HL-60 (cell line): Measurements from ENCODE around the gene PTGR3.

ENCODE experiments used
- DNase-seq, 2 experiments: peaks; one replicate each; pipeline ENCODE4 v3.0.0-alpha.2; 2010 to 2020; ENCODE audit warnings: low read depth in 1 of 2, low spot score in 1 of 2
- H3K27ac ChIP-seq: fragments of 250-450 bp; sonication (Bioruptor Pico); replicated peaks from 2 replicates; pipeline ENCODE4 v1.5.1; 2020; ENCODE audit warnings: mild to moderate bottlenecking, moderate library complexity
- H3K27me3 ChIP-seq: fragments of 250-450 bp; sonication (Bioruptor Pico); 2 replicates; pipeline ENCODE4 v1.5.1; 2021; ENCODE audit warnings: mild to moderate bottlenecking, moderate library complexity; ENCODE audit not compliant: insufficient read depth, poor library complexity, severe bottlenecking
- H3K4me3 ChIP-seq: replicated peaks from 2 replicates; pipeline ENCODE4 v1.5.1; 2011; ENCODE audit warnings: mild to moderate bottlenecking, control low read depth, low read length; ENCODE audit not compliant: insufficient read depth
- CTCF ChIP-seq: IDR thresholded peaks from one replicate; pipeline ENCODE4 v1.5.1; 2011; ENCODE audit warnings: low read length, control low read depth, inconsistent platforms; ENCODE audit not compliant: insufficient read depth
- GABPA ChIP-seq: IDR thresholded peaks from 2 replicates; pipeline ENCODE4 v1.6.1; 2012; ENCODE audit warnings: low read depth
- POLR2AphosphoS5 ChIP-seq: IDR thresholded peaks from 2 replicates; pipeline ENCODE4 v1.6.1; 2012; ENCODE audit warnings: low read depth
- REST ChIP-seq: IDR thresholded peaks from 2 replicates; pipeline ENCODE4 v1.6.1; 2012; ENCODE audit warnings: low read depth; ENCODE audit not compliant: insufficient replicate concordance
- SPI1 ChIP-seq: IDR thresholded peaks from 2 replicates; pipeline ENCODE4 v1.6.1; 2012; ENCODE audit warnings: low read depth, mild to moderate bottlenecking, borderline replicate concordance

Gene PTGR3

GRCh38 chr18:75170916-75171315 is 38.0 kb downstream of the PTGR3 start:
- Histone ChIP-seq H3K27me3 (no peaks in the 10 kb centered on the region), H3K4me3 (no peak overlapping the region), H3K27ac (no peak overlapping the region)
- TF ChIP-seq CTCF: no peak
- TF ChIP-seq POLR2AphosphoS5: no peak
- TF ChIP-seq SPI1: no peak
- TF ChIP-seq REST: no peak
- TF ChIP-seq GABPA: no peak
- no peak for DNase-seq

- H3K4me3 ChIP-seq: no peak overlapping the region
- no peak for DNase-seq
- no peak overlapping the region for H3K27ac ChIP-seq
- no peaks in the 10 kb centered on the region for H3K27me3 ChIP-seq
- no peak for TF ChIP-seq REST
- no peak for TF ChIP-seq SPI1
- TF ChIP-seq POLR2AphosphoS5: no peak
- TF ChIP-seq GABPA: no peak
- TF ChIP-seq CTCF: no peak
Measured at GRCh38 chr18:75170022-75170789, 38.7 kb downstream of the PTGR3 start.

GRCh38 chr18:75169411-75169810 is 39.5 kb downstream of the PTGR3 start:
- Histone ChIP-seq H3K27me3 (no peaks in the 10 kb centered on the region), H3K27ac (no peak overlapping the region), H3K4me3 (no peak overlapping the region)
- TF ChIP-seq POLR2AphosphoS5 (no peak), GABPA (no peak), REST (no peak)
- no peak for DNase-seq
